NCI-H345 treated with DMSO at 0.1 percent for 48 hours (cell line): ENCODE results near the gene ACER2.

Experiments
- DNase-seq: peaks from one replicate; lab custom pipeline; 2025; ENCODE audit not compliant: unreplicated experiment; lab: John Stamatoyannopoulos, UW

The ACER2 gene

GRCh38 chr9:19481971-19482404 is 73.2 kb downstream of the ACER2 start:
- no peak for DNase-seq

DNA sequence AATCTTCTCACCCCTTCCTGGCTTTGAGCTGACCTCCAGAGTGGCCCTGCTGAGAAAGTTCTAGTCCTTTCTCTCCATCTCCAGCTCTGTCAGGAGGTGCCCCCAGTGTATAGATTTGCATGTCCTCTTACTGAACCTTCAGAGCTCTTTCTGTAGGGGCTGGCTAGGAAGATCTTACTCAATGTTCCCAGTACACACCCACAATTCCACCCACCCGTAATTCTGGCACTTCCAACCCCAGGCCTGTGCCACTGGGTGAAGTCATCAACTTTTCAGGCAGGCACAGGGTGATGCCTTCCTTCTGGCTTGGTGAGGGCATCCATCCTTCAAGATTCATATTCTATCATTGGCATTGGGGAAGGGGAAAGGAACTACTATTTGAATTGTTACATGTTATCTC is 75.9 kb downstream of the ACER2 start:
- DNase-seq = no peak

- no peak for DNase-seq
These were observed 76.4 kb downstream of the ACER2 start for GRCh38 chr9:19485193-19485592.

DNA sequence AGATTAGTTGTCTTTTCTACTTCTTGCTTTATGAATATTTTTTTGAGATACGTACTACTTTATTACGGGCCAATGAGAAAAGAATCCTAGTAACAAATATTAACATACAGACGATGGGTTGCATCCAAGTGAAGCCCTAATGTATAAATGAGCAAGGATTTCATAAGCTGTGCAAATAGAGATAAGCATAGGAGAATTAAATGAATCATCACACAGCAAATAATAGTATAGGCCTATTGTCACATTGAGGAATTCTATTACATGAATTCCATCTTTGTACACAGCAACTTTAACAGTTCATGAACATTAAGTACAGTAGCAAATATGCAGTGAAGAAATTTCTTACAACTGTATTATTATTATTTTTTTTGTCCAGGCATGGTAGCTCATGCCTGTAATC is 78.0 kb downstream of the ACER2 start:
- no peak for DNase-seq

DNA sequence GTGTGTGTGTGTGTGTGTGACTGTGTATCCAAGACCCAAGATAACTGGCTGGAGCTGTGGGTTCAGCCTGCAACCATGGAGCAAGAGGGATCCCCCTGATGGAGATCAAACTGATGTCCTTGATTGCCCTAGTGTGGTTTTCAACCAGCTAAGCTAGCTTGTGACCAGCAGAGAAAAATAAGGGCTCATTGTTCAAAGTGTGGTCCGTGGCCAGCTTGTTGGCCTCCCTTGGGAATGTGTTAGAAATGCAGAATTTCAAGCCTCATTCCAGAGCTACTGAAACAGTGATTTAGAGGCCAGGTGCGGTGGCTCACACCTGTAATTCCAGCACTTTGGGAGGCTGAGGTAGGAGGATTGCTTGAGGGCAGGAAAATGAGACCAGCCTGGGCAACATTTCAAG is 79.9 kb downstream of the ACER2 start:
- no peak for DNase-seq

- no peak for DNase-seq
These were observed 81.5 kb downstream of the ACER2 start for GRCh38 chr9:19490269-19490668.

GRCh38 chr9:19490828-19491227 is 82.0 kb downstream of the ACER2 start:
- no peak for DNase-seq

DNA sequence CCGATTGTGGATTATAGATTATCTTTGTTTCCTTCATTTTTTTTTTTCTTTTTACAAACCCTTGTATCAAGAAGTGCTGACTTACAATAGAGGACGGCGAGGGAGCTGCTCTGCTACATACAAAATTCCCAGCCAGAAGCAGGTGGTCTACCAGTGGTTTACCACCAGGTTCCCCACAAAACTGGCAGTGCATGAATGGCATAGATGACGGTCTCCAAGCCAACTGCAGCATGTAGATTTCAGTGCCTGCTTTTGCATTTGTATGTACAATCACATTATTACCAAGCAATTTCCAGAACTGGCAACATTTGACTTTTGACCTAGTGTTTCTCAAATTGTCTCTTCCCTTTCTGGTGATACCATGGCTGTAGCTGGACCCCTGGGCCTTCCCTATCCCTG is 84.0 kb downstream of the ACER2 start:
- DNase-seq = no peak

DNA sequence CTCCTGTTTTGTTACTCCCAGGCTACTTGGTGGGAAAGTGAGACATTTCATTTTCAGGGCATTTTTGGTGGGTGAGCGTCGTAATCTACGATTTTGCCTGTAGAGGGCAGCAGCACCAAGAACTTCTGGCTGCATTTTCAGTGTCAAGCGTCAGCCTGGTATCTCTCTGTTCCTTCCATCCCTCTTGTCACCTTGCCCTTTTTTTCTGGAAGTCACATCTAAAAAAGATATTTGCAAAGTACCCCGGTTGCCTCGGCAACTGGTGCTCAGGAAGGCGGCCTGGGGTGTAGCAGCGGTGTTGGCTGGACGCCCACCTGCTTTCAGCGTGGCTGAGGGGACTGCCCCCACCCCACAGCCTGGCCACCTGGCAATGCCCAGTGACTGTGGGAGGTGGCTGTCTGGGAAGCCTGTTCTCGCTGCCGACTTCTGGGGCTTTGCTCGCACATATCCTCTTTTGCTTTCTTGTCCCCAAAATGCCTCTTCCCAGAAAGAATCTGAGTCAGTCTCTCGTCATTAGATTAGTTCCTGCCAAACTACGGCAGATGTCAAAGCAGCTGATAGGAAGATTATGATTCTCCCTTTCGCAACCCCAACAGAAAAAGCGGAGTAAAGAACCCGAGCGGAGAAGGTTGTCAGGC is 84.5 kb downstream of the ACER2 start:
- DNase-seq = peak; percentile 79

- DNase-seq = no peak
These were observed 85.1 kb downstream of the ACER2 start for GRCh38 chr9:19493876-19494275.

GRCh38 chr9:19495186-19496028 is 86.6 kb downstream of the ACER2 start:
- DNase-seq = no peak

DNA sequence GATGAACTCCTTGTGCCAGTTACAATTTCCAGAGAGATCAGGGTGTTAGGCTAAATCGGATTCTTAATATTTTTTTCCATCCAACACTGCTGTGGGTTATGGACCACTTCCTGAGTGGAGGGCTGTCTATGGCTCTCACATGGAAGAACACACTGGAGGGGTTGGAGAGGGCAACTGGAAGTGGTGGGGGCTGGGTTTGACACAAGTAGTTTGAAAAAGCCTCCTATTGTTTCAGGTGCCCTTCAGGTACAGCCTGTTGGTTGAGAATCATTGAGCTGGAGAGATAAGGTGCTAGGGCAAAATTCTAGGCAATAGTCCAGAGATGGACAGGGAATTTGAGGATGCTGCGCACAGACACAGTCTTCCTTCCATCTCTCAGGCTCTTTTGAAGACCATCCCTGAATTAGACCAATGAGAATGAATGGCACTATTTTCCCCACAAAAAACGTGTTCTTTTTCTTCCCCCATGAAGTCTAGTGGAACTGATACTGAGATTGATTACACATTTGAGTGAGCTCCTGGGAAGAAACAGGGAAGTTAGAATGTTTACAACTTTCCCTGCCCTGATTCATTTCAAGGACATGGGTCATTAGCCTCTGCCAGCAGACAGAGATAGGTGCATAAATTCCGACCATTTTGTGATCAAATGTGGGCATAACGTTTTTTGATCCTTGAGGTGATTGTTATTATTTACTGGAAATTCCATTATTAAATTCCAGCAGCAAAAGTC is 87.7 kb downstream of the ACER2 start:
- no peak for DNase-seq

- DNase-seq = no peak
These were observed 88.5 kb downstream of the ACER2 start for GRCh38 chr9:19497276-19497675.

DNA sequence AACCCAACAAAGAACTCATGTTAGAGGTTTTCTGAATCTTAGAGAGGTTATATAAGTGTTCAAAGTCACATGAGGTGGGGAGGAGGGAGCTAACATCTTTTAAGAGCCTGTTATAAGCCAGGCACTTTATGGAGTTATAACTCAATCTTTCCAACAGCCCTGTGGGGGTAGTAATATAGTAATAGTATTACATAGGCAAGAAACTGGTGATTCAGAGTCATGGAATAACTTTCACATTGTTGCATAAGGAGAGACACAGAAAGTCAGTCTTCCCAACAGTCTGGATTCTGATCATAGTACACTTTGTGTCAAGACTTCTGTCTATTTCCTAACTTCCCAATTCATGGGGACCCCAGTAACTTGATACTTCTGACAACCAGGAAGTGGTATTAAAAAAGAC is 89.2 kb downstream of the ACER2 start:
- DNase-seq = no peak
